OCI-LY3 (cell line): Measurements from ENCODE around the gene PDIK1L.

Source experiments
- H2AFZ ChIP-seq: fragments of 200-600, 300-600 bp; shearing (Covaris generic); 2 replicates; pipeline ENCODE4 v1.6.0; 2014; ENCODE audit warnings: antibody characterized with exemption, low read depth, low read length
- H3K27ac ChIP-seq: fragments of 200-600, 300-600 bp; sonication (generic); 2 replicates; pipeline ENCODE4 v1.5.1; 2014; ENCODE audit warnings: mild to moderate bottlenecking, low read length, moderate library complexity, mixed read lengths
- H3K27me3 ChIP-seq: fragments of 200-600, 300-600 bp; sonication (generic); 2 replicates; pipeline ENCODE4 v1.6.1; 2014; ENCODE audit warnings: low read depth, low read length, mixed read lengths
- H3K36me3 ChIP-seq: fragments of 200-600, 300-600 bp; sonication (generic); replicated peaks from 2 replicates; pipeline ENCODE3; 2014; ENCODE audit warnings: low read depth, low read length, mixed read lengths
- H3K4me1 ChIP-seq: fragments of 300-600, 200-600 bp; sonication (generic); 2 replicates; pipeline ENCODE4 v1.6.1; 2014; ENCODE audit warnings: low read length, mixed read lengths
- H3K4me2 ChIP-seq: fragments of 200-600, 300-600 bp; sonication (generic); 2 replicates; pipeline ENCODE4 v1.6.1; 2014; ENCODE audit warnings: low read length, mixed read lengths
- H3K4me3 ChIP-seq: fragments of 300-600, 200-600 bp; sonication (generic); 2 replicates; pipeline ENCODE4 v1.5.1; 2014; ENCODE audit warnings: antibody characterized with exemption, mild to moderate bottlenecking, low read length, moderate library complexity
- H3K79me2 ChIP-seq: fragments of 300-600, 200-600 bp; shearing (Covaris generic); 2 replicates; pipeline ENCODE4 v1.6.1; 2014; ENCODE audit warnings: mild to moderate bottlenecking, low read length, mixed read lengths
- H3K9ac ChIP-seq: fragments of 300-600, 200-600 bp; shearing (Covaris generic); 2 replicates; pipeline ENCODE4 v1.6.0; 2014; ENCODE audit warnings: mild to moderate bottlenecking, low read length, moderate library complexity
- H3K9me3 ChIP-seq: fragments of 200-600, 300-600 bp; shearing (Covaris generic); 2 replicates; pipeline ENCODE4 v1.6.1; 2014; ENCODE audit warnings: low read length, mixed read lengths; ENCODE audit not compliant: insufficient read depth
- H4K20me1 ChIP-seq: fragments of 200-600, 300-600 bp; sonication (generic); 2 replicates; pipeline ENCODE4 v1.6.1; 2016; ENCODE audit warnings: low read length, mixed read lengths; ENCODE audit not compliant: insufficient read depth
- CTCF ChIP-seq: fragments of 200-600, 300-600 bp; sonication (generic); IDR thresholded peaks from 2 replicates; pipeline ENCODE4 v1.5.1; 2014; ENCODE audit warnings: antibody characterized with exemption, low read length, low read depth
- EZH2phosphoT487 ChIP-seq: fragments of 200-600 bp; shearing (Covaris generic); IDR thresholded peaks from 2 replicates; pipeline ENCODE4 v1.6.1; 2018; ENCODE audit warnings: antibody characterized with exemption, mixed run types, low read depth

PDIK1L gene

GRCh38 chr1:26094677-26095383, 16.8 kb upstream of the PDIK1L start:
- TF ChIP-seq EZH2phosphoT487, result no peak
- TF ChIP-seq CTCF, result no peak
- H4K20me1 ChIP-seq, result no peaks in the 10 kb centered on the region
- H3K27me3 ChIP-seq, result no peaks in the 10 kb centered on the region
- no peaks in the 10 kb centered on the region for H3K79me2 ChIP-seq
- no peak overlapping the region for H3K27ac ChIP-seq
- H3K4me2 ChIP-seq, result no peak overlapping the region
- no peaks in the 10 kb centered on the region for H3K9me3 ChIP-seq
- H3K4me3 ChIP-seq, result no peak overlapping the region
- no peak overlapping the region for H2AFZ ChIP-seq
- H3K36me3 ChIP-seq, result no peaks in the 10 kb centered on the region
- H3K9ac ChIP-seq, result no peak overlapping the region
- no peaks in the 10 kb centered on the region for H3K4me1 ChIP-seq

GRCh38 chr1:26096471-26096870, 15.2 kb upstream of the PDIK1L start:
- no peaks in the 10 kb centered on the region for H3K4me1 ChIP-seq
- no peaks in the 10 kb centered on the region for H4K20me1 ChIP-seq
- TF ChIP-seq EZH2phosphoT487 (no peak), CTCF (no peak)
- H3K9me3 ChIP-seq, result no peaks in the 10 kb centered on the region
- H3K36me3 ChIP-seq, result no peaks in the 10 kb centered on the region
- no peaks in the 10 kb centered on the region for H3K79me2 ChIP-seq
- no peak overlapping the region for H3K27ac ChIP-seq
- no peak overlapping the region for H3K4me3 ChIP-seq
- H2AFZ ChIP-seq, result no peak overlapping the region
- no peak overlapping the region for H3K9ac ChIP-seq
- no peaks in the 10 kb centered on the region for H3K27me3 ChIP-seq
- no peak overlapping the region for H3K4me2 ChIP-seq

GRCh38 chr1:26097696-26098095, 13.9 kb upstream of the PDIK1L start:
- H3K36me3 ChIP-seq, result no peaks in the 10 kb centered on the region
- no peaks in the 10 kb centered on the region for H3K4me1 ChIP-seq
- TF ChIP-seq EZH2phosphoT487, result no peak
- no peak for TF ChIP-seq CTCF
- no peak overlapping the region for H3K4me3 ChIP-seq
- H3K4me2 ChIP-seq, result no peak overlapping the region
- no peak overlapping the region for H2AFZ ChIP-seq
- no peak overlapping the region for H3K27ac ChIP-seq
- H3K27me3 ChIP-seq, result no peaks in the 10 kb centered on the region
- H4K20me1 ChIP-seq, result no peaks in the 10 kb centered on the region
- H3K9me3 ChIP-seq, result no peaks in the 10 kb centered on the region
- no peaks in the 10 kb centered on the region for H3K79me2 ChIP-seq
- H3K9ac ChIP-seq, result no peak overlapping the region

GRCh38 chr1:26098602-26099001, 13.0 kb upstream of the PDIK1L start:
- Histone ChIP-seq H3K4me2 (no peak overlapping the region), H3K9me3 (no peaks in the 10 kb centered on the region), H3K4me1 (no peaks in the 10 kb centered on the region), H2AFZ (no peak overlapping the region), H3K79me2 (no peaks in the 10 kb centered on the region), H3K36me3 (no peaks in the 10 kb centered on the region), H4K20me1 (no peaks in the 10 kb centered on the region), H3K4me3 (no peak overlapping the region), H3K9ac (no peak overlapping the region), H3K27me3 (no peaks in the 10 kb centered on the region), H3K27ac (no peak overlapping the region)
- TF ChIP-seq EZH2phosphoT487 (no peak), CTCF (no peak)
